OCI-LY3 (cell line): Measurements from ENCODE around the gene CALML6.

Experiments used
- H2AFZ ChIP-seq: fragments of 200-600, 300-600 bp; shearing (Covaris generic); 2 replicates; pipeline ENCODE4 v1.6.0; 2014; ENCODE audit warnings: antibody characterized with exemption, low read depth, low read length
- H3K27ac ChIP-seq: fragments of 200-600, 300-600 bp; sonication (generic); 2 replicates; pipeline ENCODE4 v1.5.1; 2014; ENCODE audit warnings: mild to moderate bottlenecking, low read length, moderate library complexity, mixed read lengths
- H3K27me3 ChIP-seq: fragments of 200-600, 300-600 bp; sonication (generic); 2 replicates; pipeline ENCODE4 v1.6.1; 2014; ENCODE audit warnings: low read depth, low read length, mixed read lengths
- H3K36me3 ChIP-seq: fragments of 200-600, 300-600 bp; sonication (generic); replicated peaks from 2 replicates; pipeline ENCODE3; 2014; ENCODE audit warnings: low read depth, low read length, mixed read lengths
- H3K4me1 ChIP-seq: fragments of 300-600, 200-600 bp; sonication (generic); 2 replicates; pipeline ENCODE4 v1.6.1; 2014; ENCODE audit warnings: low read length, mixed read lengths
- H3K4me2 ChIP-seq: fragments of 200-600, 300-600 bp; sonication (generic); 2 replicates; pipeline ENCODE4 v1.6.1; 2014; ENCODE audit warnings: low read length, mixed read lengths
- H3K4me3 ChIP-seq: fragments of 300-600, 200-600 bp; sonication (generic); 2 replicates; pipeline ENCODE4 v1.5.1; 2014; ENCODE audit warnings: antibody characterized with exemption, mild to moderate bottlenecking, low read length, moderate library complexity
- H3K79me2 ChIP-seq: fragments of 300-600, 200-600 bp; shearing (Covaris generic); 2 replicates; pipeline ENCODE4 v1.6.1; 2014; ENCODE audit warnings: mild to moderate bottlenecking, low read length, mixed read lengths
- H3K9ac ChIP-seq: fragments of 300-600, 200-600 bp; shearing (Covaris generic); 2 replicates; pipeline ENCODE4 v1.6.0; 2014; ENCODE audit warnings: mild to moderate bottlenecking, low read length, moderate library complexity
- H3K9me3 ChIP-seq: fragments of 200-600, 300-600 bp; shearing (Covaris generic); 2 replicates; pipeline ENCODE4 v1.6.1; 2014; ENCODE audit warnings: low read length, mixed read lengths; ENCODE audit not compliant: insufficient read depth
- H4K20me1 ChIP-seq: fragments of 200-600, 300-600 bp; sonication (generic); 2 replicates; pipeline ENCODE4 v1.6.1; 2016; ENCODE audit warnings: low read length, mixed read lengths; ENCODE audit not compliant: insufficient read depth
- EZH2phosphoT487 ChIP-seq: fragments of 200-600 bp; shearing (Covaris generic); IDR thresholded peaks from 2 replicates; pipeline ENCODE4 v1.6.1; 2018; ENCODE audit warnings: antibody characterized with exemption, mixed run types, low read depth
- TF ChIP-seq, protein P1 (sequence below): fragments of 200-600, 300-600 bp; sonication (generic); IDR thresholded peaks from 2 replicates; pipeline ENCODE4 v1.5.1; 2014; ENCODE audit warnings: antibody characterized with exemption, low read length, low read depth

CALML6 gene

DNA sequence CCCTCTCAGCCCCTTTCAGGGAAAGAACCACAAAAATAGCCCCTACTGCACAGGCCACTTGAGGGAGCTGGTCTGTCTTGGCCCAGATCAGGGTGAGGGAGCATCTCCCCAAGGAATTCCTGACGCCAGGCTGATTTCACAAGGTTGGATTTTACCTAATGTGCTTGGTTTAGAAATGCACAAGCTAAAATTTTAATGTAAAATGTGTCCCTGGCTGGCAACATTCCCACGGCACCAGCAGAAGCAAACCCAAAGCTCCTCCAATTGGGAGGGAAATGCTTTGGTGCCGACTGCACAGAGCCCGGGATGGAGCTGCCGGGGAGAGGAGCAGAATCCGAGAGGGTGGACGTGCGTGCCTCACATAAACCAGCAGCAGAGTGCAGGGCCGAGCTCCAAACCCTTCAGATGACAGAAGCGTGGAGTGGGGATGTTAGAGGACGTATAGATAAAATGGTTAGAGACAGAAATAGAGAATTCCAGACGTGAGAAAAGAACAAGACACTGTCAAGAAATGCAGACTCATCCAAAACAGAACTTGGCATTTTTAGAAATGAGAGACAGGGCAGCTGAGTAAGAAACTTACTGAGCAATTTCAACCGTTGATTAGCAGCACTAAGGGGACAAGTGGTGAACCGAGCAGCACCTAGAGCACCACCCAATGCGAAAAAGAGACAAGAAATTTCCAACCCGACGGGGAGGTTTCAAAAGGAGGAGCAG, 45.6 kb downstream of the CALML6 start:
- no peak overlapping the region for H3K4me2 ChIP-seq
- peaks cover 8% of the 10 kb centered on the region; the same call in 1 of the 2 replicates for H3K27me3 ChIP-seq
- no peak overlapping the region for H2AFZ ChIP-seq
- H3K27ac ChIP-seq, result no peak overlapping the region
- no peak overlapping the region for H3K4me3 ChIP-seq
- no peaks in the 10 kb centered on the region for H3K4me1 ChIP-seq
- no peaks in the 10 kb centered on the region for H3K9me3 ChIP-seq
- H3K79me2 ChIP-seq, result no peaks in the 10 kb centered on the region
- H3K9ac ChIP-seq, result no peak overlapping the region
- H3K36me3 ChIP-seq, result no peaks in the 10 kb centered on the region
- no peak for TF ChIP-seq EZH2phosphoT487
- TF ChIP-seq, protein P1, sequence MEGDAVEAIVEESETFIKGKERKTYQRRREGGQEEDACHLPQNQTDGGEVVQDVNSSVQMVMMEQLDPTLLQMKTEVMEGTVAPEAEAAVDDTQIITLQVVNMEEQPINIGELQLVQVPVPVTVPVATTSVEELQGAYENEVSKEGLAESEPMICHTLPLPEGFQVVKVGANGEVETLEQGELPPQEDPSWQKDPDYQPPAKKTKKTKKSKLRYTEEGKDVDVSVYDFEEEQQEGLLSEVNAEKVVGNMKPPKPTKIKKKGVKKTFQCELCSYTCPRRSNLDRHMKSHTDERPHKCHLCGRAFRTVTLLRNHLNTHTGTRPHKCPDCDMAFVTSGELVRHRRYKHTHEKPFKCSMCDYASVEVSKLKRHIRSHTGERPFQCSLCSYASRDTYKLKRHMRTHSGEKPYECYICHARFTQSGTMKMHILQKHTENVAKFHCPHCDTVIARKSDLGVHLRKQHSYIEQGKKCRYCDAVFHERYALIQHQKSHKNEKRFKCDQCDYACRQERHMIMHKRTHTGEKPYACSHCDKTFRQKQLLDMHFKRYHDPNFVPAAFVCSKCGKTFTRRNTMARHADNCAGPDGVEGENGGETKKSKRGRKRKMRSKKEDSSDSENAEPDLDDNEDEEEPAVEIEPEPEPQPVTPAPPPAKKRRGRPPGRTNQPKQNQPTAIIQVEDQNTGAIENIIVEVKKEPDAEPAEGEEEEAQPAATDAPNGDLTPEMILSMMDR, result no peak
- no peaks in the 10 kb centered on the region for H4K20me1 ChIP-seq

DNA sequence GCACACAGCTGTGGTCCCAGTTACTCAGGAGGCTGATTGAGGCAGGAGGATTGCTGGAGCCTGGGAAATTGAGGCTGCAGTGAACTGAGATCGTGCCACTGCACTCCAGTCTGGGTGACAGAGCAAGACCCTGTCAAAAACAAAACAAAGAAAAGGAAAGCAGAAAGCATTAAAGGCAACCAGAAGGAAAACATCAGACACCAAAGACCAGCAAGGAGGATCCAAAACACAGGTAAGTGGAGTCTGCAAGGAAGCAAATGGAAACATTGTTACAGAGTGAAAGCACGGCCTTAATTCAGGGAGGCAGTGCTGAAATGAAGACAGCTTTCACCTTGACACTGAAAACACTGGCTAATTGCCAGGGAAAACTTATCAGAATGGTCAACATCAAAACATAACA, 47.7 kb downstream of the CALML6 start:
- Histone ChIP-seq H3K36me3 (no peaks in the 10 kb centered on the region), H3K27me3 (peaks cover 8% of the 10 kb centered on the region; the same call in 1 of the 2 replicates), H3K4me1 (no peaks in the 10 kb centered on the region), H2AFZ (no peak overlapping the region), H3K9me3 (no peaks in the 10 kb centered on the region), H3K9ac (no peak overlapping the region), H3K4me2 (no peak overlapping the region), H3K4me3 (no peak overlapping the region), H3K27ac (no peak overlapping the region), H4K20me1 (no peaks in the 10 kb centered on the region), H3K79me2 (no peaks in the 10 kb centered on the region)
- TF ChIP-seq, protein P1, result no peak
- no peak for TF ChIP-seq EZH2phosphoT487

DNA sequence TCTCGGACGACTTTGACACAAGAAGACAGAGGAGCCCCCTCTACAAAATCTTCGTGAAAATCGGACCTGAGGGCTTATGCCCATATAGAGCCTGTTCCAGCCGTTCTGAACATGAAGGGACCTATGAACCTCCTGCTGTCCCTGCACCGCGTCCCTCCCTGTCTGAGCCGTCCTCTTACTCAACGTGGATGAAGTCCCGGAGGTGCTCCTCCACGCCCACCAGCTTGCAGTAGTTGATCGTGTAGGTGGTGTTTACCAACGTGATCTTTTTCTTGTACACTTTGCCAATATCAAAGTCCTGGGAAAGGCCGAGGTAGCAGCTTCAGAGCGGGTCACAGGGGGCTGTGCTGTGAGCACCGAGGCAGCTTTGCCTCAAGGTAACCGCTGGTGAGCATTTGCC, 48.5 kb downstream of the CALML6 start:
- peaks cover 8% of the 10 kb centered on the region; the same call in 1 of the 2 replicates for H3K27me3 ChIP-seq
- no peak overlapping the region for H3K27ac ChIP-seq
- H3K4me1 ChIP-seq, result no peaks in the 10 kb centered on the region
- no peak overlapping the region for H3K4me3 ChIP-seq
- H3K79me2 ChIP-seq, result no peaks in the 10 kb centered on the region
- H3K9me3 ChIP-seq, result no peaks in the 10 kb centered on the region
- TF ChIP-seq EZH2phosphoT487, result no peak
- TF ChIP-seq, protein P1, result no peak
- no peak overlapping the region for H3K9ac ChIP-seq
- H4K20me1 ChIP-seq, result no peaks in the 10 kb centered on the region
- H3K36me3 ChIP-seq, result no peaks in the 10 kb centered on the region
- no peak overlapping the region for H3K4me2 ChIP-seq
- H2AFZ ChIP-seq, result no peak overlapping the region

DNA sequence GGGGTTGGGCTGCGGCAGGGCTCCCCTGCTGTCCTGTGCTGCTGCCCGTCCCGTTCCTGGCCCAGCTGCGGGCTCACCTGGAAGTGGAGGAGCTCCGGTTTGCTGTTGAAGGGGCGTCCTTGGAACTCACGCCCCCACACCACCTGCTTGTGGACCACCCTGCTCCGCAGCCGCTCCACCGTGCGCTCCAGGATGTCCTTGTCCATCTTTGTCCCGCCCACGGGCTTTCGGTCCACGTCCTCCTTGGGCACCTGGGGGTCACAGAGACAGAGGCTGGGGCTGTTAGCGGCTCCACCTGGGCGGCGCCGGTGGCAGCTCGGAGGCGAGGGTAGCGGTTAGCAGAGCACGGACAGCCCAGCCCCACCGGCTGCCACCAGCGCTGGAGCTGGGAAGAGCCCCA, 49.8 kb downstream of the CALML6 start:
- TF ChIP-seq EZH2phosphoT487, result no peak
- TF ChIP-seq, protein P1, result no peak
- Histone ChIP-seq H3K9ac (no peak overlapping the region), H3K4me3 (no peak overlapping the region), H3K27ac (no peak overlapping the region), H2AFZ (no peak overlapping the region), H4K20me1 (no peaks in the 10 kb centered on the region), H3K9me3 (no peaks in the 10 kb centered on the region), H3K4me2 (no peak overlapping the region), H3K79me2 (no peaks in the 10 kb centered on the region), H3K27me3 (peaks cover 8% of the 10 kb centered on the region; the same call in 1 of the 2 replicates), H3K36me3 (no peaks in the 10 kb centered on the region), H3K4me1 (no peaks in the 10 kb centered on the region)
